HG02884 (cell line): ENCODE results near the gene TBC1D22A.

ENCODE experiments used
- ATAC-seq: cut with Tn5 transposase; IDR thresholded peaks from one replicate; pipeline ENCODE4 v1.9.1; 2021; ENCODE audit warnings: mild to moderate bottlenecking, moderate library complexity; ENCODE audit not compliant: unreplicated experiment

The TBC1D22A gene

GRCh38 chr22:47063606-47064005, 301.2 kb downstream of the TBC1D22A start:
- ATAC-seq = no peak

- ATAC-seq = no peak
These were observed 301.6 kb downstream of the TBC1D22A start for GRCh38 chr22:47064016-47064415.

- no peak for ATAC-seq
These were observed 302.0 kb downstream of the TBC1D22A start for GRCh38 chr22:47064416-47064815.

GRCh38 chr22:47065756-47066615, 303.5 kb downstream of the TBC1D22A start:
- ATAC-seq = no peak

- no peak for ATAC-seq
These were observed 304.1 kb downstream of the TBC1D22A start for GRCh38 chr22:47066616-47066905.

- ATAC-seq = no peak
These were observed 305.0 kb downstream of the TBC1D22A start for GRCh38 chr22:47067321-47067890.

GRCh38 chr22:47067911-47068625, 305.6 kb downstream of the TBC1D22A start:
- ATAC-seq = no peak

GRCh38 chr22:47068626-47068996, 306.2 kb downstream of the TBC1D22A start:
- no peak for ATAC-seq

GRCh38 chr22:47069270-47069669, 306.8 kb downstream of the TBC1D22A start:
- ATAC-seq = no peak

GRCh38 chr22:47071078-47071806, 308.8 kb downstream of the TBC1D22A start:
- ATAC-seq = no peak

- no peak for ATAC-seq
These were observed 309.6 kb downstream of the TBC1D22A start for GRCh38 chr22:47071807-47072641.

- ATAC-seq = no peak
These were observed 310.2 kb downstream of the TBC1D22A start for GRCh38 chr22:47072642-47072967.

- ATAC-seq = no peak
These were observed 310.6 kb downstream of the TBC1D22A start for GRCh38 chr22:47073075-47073474.

- ATAC-seq = no peak
These were observed 311.7 kb downstream of the TBC1D22A start for GRCh38 chr22:47074105-47074504.

GRCh38 chr22:47075568-47075967, 313.1 kb downstream of the TBC1D22A start:
- ATAC-seq = no peak

- ATAC-seq = no peak
These were observed 314.3 kb downstream of the TBC1D22A start for GRCh38 chr22:47076758-47077157.

- ATAC-seq = no peak
These were observed 317.6 kb downstream of the TBC1D22A start for GRCh38 chr22:47080100-47080499.

- no peak for ATAC-seq
These were observed 320.1 kb downstream of the TBC1D22A start for GRCh38 chr22:47082505-47082904.

GRCh38 chr22:47083379-47083986, 321.0 kb downstream of the TBC1D22A start:
- ATAC-seq = no peak

GRCh38 chr22:47084226-47084625, 321.8 kb downstream of the TBC1D22A start:
- ATAC-seq = no peak
